NCI-H226 (cell line): ENCODE measurements around the gene LCN10.

Experiments used
- DNase-seq: peaks from one replicate; pipeline ENCODE4 v3.0.0-alpha.2; 2015

Gene LCN10

DNA sequence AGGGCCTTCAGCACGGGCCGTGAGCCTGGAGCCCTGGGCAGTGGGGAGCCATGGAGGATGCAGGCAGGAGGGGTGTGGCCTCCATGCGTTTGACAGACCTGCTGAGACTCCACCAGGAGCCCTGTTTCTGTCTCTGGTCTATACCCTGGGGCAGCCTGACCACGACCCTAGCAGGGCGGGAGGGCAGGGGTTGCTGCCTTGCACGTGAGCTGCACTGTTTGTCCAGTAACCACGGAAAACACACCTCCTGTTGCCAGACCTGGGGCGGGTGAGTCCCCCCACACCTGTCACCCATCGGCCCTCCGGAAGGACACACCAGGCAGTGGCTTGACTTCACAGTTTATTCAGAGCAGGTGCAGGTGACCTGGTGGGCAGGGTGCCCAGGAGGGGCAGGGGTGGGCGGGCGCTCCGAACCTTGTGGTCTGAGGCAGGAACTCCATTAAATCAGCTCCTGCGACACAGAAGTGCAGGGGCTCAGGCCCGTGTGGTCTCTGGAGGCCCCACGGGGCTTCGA lies 11.4 kb upstream of the LCN10 start:
- no peak for DNase-seq

DNA sequence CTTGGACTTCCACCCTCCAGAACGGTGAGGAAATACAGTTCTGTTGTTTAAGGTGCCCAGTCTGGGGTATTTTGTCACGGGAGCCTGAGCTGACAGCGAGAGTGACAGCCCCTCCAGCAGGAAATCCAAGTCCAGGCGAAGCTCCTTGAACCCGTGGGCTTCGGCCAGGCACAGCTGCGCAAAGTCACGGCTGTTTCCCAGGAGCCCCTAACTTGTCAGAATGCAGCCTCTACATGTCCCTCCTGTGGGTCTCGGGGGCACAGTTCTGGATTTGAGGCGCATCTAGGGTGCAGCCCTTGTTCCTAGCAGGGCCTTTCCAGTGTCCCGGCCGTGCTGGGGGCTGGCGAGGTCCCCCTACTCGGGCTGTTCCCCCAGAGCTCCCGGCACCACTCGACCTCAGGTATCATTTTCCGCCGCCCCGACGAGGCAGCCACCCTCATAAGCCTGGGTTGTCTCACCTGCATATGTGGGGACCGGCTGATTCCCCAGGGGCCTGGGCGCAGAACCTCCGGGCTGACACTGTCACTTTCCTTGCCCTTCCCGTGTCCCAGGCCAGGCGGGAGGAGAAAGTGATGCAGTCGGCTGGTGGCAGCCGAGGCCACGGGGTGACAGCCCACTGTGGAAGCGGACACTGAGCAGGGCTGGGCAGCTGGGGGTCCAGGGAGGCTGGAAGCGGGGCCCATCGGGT lies 10.8 kb upstream of the LCN10 start:
- no peak for DNase-seq

DNA sequence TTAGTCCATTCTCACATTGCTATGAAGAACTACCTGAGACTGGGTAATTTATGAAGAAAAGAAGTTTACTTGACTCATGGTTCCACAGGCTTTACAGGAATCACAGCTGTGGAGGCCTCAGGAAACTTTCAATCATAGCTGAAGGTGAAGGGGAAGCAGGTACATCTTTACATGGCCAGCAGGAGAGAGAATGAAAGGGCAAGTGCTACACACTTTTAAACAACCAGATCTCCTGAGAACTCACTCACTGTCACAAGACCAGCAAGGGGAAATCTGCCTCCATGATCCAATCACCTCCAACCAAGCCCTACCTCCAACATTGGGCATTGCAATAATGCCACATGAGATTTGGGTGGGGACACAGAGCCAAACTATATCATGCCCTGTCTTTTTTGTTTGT lies 9.1 kb upstream of the LCN10 start:
- DNase-seq, result no peak

DNA sequence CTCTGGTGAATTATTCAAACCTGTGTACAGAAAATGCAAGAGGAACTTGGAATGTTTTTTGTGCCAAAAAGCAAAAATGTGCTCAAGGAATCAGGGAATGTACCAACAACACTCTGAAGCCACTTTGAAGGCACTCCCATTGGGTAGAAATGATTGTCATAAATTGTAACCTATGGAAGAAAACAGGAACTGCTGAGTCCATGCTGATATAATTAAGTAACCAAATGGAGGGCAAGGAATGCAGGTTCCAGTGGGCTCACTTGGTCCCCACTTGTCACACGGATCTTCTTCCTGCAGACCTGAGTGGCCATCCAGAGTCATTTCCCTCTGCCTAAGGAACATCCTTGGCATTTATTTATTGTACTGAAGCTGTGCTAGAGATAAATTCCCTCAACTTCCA lies 8.5 kb upstream of the LCN10 start:
- DNase-seq, result no peak

DNA sequence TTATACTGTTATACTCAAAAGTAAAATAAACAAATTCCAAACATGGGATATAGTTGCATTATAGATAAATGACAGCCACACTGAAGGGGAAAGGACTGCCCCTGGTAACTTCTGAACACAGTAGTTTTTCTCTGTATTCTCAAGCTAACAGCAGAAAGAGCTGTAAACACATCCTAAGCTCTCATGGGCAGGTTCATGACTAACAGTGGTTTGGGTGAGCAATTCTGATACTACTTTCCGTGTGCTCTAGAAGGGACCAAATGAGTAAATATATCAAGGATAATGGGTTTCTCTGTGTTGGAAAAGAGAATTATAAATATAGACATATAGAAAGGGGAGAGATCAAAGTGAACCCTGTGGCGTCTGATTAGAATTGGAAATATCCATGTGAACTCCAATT lies 7.8 kb upstream of the LCN10 start:
- no peak for DNase-seq

DNA sequence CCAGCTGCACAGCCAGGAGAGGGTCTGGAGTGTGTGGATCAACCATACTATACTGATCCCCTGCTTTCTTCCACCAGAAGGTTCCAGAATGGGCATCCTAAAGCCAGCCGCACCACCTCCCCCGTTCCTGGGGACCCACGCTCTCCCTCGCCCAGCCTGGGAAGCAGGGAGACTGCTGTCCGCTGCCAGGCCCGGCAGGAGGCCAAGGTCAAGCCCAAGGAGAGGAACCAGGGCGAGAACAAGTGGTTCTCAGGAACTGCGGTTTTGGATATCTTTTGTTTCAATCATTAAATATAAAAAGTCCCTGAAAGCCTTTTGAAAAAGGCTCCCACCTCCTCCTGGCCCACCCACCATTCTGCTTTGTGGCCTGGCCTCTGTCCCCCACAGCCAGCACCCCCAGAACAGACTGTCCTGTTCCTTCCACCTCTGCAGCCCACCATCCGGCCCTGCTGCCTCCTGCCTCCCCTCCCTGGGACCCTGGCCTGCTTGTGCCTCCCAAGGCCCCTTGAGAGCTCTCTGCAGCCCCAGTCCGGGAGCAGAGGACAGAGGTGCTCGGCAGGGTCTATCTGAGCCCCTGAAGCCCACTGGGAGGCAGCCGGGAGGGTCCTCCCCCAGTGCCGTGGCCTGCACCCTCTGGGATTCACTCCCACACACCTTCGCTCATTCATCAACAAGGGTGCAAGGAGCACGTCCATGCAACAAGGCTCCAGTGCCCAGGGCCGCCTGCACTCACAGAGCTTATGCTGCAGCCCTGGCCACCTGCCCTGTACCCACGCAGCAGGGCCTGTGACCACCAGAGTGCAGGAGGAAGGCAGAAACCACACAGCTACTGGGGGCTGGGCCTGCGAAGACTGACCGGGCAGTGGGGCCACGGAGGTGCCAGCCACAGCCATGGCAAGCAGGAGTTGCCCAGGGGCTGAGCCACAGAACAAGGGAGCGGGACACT lies 6.2 kb upstream of the LCN10 start:
- no peak for DNase-seq

DNA sequence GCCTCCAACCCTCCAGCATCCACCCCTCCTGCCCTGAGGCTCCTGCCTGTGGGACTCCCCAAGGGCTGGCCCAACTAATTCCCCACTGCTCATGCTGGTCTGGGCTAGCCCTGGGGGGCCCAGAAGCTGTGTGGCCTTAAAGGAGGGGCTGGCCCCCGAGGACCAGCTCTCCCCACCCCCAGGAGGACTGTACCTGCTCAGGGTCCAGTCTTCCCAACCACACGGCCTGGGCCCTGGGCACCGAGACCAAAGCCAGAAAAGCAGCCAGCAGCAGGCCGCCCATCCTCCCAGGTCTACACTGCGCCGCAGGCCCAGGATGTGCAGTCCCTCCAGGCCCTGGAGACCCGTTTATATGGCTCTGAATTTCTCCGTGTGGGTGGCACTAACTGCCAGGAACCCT lies 5.5 kb upstream of the LCN10 start, which contains the start of gene LCN6:
Gene LCN6 (minus strand): TSS at position 325 of the 400 bp plus-strand sequence. CDS start 42 bp downstream, at position 283.
- no peak for DNase-seq

DNA sequence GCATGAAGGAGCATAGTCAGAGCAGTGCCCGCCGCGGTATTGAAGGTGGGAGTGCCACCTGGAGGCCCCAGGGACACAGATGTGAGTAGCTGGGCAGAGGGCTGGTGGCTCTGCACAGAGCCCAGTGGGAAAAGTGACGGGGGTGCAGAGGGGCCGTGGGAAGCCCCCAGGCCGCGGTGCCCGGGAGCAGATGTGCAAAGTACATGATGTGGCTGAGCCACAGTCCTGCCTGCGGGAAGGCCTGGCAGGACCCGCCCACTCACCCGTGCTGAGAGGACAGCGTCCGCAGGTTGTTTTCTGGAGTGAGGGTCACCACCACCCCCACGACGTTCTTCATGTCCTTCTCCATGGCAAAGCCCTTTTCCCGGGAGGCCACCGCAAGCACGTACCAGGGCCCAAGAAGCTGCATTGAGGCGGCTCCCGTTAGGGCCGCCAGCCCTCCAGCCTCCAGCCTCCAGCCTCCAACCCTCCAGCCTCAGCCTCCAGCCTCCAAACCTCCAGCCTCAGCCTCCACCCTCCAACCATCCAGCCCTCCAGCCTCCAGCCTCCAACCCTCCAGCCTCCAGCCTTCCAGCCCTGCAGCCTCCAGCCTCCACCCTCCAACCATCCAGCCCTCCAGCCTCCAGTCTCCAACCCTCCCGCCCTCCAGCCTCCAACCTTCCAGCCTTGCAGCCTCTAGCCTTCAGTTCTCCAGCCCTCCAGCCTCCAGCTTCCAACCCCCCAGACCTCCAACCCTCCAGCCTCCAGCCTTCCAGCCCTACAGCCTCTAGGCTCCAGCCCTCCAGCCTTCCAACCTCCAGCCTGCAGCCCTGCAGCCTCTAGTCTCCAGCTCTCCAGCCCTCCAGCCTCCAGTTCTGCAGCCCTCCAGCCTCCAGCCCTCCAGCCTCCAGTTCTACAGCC lies 4.7 kb upstream of the LCN10 start:
- no peak for DNase-seq

DNA sequence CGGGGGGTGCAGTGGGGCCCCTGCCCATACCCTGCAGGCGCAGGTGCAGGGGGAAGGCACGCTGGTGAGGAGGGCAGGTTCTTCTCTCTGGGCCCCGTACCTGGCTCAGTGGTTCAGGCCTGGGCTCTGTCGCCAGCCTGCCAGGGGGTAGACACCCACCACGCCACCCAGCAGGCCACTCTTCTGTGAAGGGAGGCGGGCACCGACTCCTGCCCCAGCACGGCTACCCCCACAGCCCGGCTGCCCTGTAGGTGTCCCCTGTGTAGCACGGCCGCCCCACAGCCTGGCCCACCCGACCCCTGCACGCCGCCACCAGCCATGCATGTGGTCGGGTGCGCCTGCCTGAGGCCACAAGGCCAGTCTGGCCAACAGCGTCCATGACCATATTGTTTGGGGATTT lies 3.9 kb upstream of the LCN10 start:
- no peak for DNase-seq

DNA sequence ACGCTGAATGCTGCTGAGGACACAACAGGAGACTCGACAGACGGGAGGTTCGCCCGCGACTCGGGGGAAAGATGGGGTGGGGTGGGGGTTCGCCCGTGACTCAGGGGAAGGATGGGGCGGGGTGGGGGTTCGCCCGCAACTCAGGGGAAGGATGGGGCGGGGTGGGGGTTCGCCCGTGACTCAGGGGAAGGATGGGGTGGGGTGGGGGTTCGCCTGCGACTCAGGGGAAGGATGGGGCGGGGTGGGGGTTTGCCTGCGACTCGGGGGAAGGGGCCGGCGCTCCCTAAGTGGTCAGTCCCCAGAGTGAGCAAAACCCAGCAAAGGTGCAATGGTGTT lies 3.4 kb upstream of the LCN10 start:
- DNase-seq, result no peak

DNA sequence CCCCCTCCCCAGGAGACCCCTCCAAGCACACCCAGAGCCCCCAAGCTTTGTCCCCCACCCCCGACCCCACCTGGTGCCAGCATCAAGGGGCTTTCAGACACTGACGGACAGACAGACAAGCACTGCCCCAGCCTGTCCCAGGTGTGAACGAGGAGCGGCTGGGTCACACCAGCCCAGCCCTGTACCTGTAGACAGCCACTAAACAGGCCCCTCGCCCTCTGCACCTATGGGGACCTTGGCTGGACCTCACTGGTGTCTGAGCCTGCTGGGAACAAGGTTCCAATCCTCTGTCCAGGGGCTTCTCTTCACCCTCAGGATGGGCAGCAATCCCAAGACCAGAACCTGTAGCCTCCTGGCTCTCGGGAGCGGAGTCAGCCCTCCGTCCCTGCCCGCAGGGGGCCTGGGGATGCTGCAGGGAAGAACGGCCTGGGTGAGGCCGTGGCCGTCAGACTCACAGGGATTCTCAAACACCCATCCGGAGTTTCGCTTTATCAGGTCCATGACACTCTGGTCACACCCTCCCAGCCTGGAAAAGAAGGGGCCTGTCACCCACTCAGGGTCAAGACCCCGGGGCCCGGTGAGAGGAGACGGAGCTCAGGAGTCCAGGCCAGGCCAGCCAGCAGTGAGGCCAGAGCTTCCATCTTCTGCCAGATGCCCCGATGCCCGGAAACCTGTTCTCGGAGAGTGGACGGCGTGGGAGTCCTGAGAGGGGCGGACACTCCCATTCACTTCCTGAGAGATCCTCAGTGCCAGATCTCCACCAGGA lies 2.8 kb upstream of the LCN10 start:
- DNase-seq, result no peak

DNA sequence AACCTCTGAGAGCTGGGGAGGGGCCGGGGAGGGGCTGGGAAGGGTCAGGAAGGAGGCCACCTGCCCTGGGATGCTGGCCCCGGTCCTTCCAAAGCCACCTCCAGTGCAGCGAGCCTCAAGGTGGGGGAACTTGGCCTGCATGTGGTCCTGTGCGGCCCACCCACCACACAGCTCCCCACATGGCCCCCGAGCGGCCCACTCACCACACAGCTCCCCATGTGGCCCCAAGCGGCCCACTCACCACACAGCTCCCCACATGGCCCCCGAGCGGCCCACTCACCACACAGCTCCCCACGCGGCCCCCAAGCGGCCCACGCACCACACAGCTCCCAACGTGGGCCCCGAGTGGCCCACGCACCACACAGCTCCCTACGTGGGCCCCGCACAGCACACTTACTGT lies 2.0 kb upstream of the LCN10 start:
- DNase-seq, result no peak

DNA sequence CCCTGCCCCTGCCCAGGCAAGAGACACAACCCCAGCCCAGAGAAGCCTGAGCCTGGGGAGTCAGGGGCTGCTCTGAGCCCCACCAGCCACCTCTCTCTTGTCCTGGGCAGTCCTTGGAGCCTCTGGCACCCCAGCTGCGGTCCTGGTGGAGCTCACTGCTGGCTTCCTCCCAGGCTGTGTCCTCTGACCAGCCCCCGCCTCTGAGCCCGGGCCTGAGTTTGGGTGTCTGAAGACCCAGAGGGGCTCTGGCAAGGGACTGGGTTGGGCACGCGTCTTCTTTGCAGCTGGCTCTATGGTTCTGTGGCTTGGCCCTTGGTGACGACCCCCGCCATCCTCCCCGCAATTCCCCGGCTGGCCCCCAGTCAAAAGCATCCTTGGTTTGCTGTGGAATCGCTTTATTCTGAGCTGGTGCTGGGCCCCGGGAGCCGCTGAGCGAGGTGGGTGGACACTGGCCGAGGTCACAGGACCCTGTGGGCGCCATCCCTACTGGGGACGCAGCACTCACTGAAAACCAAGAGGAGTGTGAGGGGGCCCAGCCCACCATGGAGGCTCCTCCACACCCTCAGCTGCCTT lies 985 bp upstream of the LCN10 start:
- no peak for DNase-seq

DNA sequence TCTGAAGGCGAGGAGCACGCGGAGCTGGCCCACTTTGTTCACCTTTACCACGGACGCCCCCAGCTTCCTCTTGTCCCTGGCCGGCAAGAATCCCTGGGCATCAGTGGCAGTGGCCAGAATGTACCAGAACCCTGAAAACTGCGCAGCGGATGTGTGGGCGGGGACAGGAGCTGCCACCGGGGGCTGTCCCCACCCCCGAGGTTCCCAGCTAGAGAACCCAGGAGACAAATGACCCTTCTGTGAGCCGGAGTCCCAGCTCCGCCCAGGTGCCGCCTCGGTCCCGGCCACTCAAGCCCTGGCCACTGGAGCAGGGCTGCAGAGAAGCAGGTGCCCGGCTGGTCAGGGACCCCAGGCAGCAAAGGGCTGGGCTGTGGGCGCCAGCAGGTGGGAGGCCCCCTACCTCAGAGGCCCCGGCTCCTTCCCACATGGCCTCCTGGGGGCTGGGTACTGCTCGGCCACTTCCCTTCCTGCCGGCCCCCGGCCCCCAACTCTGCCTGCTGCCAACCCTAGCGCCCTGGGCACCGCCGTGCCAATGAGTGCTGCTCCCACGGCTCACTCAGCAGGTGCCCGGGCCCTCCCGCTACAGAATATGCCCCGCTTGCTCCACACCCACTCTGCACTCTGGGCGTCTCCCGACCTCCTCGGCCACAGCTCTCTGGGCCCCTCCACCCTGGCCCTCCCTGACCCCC lies 713 bp downstream of the LCN10 start:
- DNase-seq, result no peak

DNA sequence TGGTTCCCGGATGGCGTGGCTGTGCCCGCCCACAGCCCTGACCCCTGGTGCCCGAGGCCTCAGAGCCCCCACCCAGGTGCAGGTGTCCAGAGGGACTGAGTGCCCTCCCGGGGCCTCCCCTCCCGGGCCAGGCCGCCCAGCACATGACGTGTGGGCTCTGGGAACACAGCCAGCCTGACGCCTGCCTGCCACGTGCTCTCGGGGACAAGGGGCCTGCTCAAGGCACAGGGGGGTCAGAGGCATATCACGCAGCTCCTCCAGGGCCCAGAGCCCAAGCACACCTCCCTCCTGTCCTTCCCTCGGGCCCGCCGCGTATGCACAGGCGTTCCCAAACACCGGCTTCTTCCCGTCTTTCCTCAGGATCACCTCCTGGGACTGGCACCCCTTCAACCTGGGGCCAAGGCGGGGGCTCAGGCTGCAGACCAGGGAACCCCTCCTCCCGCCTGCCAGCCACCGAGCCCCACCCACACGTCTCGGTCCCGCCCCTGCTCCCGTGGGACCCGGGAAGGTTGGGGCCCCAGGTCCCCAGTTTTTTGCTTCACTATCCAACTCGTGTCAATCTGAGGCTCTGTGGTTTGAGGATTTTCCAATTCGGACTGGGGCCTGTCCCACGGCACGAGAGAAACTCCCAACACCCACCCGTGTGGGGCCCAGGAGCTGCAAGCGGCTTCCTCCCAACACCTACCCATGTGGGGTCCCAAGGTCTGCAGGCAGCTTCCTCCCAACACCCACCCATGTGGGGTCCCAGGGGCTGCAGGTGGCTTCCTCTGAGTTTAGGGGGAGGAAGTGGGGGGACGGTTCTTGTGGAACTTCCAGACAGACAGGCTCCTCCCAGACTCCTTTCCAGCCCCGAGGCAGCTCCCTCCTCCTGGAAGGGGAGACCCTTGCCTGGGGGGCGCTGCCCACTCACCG lies 1.5 kb downstream of the LCN10 start:
- DNase-seq, result no peak

DNA sequence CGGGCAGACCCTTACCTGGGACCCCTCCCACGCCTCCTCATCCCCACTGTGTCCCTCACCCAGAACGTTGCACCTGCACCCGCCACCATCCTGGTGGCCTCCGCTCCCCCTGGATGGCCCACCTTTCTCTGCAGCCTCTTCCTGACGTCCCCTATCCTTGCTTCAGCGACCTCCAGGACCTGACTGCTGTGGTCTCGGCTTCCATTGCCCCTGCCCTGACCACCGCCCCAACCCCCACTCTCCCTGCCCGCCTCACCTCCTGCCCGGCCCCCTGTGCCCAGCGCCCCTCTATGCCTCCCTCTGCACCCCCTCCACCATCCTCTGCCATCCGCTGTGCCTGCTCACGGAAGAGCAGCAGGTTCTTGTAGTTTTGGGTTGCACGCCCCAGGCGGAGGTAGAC lies 2.2 kb downstream of the LCN10 start:
- DNase-seq, result no peak

DNA sequence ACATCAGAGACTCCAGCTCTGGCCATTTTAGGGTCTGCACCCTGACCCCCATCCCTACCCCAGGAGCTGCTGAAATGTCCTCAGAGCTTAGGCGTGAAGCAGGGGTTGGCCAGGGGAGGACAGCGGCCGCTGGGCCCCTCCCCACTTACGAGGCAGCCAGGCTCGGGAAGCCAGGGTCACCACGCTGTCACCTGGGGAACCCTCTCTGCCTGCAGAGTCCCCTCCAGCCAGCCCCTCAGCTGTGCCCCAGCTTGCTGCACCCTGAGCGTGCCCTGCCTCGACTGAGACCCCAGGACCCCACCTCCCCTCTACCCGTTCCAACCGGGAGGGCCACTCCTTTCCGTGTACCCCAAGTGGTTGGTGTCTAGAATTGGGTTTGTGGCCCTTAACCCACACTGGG lies 2.7 kb downstream of the LCN10 start:
- no peak for DNase-seq

DNA sequence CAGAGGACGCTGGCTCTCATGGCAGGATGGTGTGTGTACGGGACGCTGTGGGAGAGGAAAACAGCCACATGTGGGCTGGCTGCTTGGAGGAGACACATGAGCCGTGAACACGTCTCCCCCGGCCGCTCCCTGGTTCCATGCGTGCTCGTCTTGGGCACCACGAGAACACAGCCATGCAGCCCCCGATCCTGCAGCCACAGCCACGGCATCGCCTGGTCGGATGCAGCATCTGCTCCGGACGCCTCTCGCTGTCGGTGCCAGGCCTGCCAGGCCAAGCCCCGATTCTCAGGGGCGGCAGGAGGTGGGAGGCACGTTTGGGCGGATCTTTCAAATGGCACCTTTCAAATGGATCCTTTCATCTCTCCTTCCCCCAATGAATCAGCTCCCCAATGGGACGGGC lies 3.2 kb downstream of the LCN10 start:
- DNase-seq, result no peak

DNA sequence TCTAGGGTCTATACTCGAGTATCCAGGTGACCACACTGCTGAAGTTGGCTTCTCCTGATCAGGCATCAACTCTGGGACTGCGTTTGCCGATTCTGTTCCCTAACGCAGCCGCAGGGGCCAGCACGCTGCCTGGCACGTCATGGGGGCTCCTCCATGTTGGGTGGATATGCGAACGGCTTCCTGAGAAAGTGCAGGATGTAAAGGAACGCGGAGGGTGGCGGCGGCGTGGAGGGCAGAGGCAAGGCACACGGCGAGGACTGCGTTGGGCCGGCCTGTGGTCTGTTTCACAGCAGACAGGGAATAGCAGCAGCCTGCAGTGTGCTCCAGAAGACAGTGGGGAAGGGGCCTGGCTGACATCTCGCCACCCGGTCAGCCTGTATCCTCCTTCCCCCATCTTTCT lies 3.8 kb downstream of the LCN10 start:
- DNase-seq, result no peak

DNA sequence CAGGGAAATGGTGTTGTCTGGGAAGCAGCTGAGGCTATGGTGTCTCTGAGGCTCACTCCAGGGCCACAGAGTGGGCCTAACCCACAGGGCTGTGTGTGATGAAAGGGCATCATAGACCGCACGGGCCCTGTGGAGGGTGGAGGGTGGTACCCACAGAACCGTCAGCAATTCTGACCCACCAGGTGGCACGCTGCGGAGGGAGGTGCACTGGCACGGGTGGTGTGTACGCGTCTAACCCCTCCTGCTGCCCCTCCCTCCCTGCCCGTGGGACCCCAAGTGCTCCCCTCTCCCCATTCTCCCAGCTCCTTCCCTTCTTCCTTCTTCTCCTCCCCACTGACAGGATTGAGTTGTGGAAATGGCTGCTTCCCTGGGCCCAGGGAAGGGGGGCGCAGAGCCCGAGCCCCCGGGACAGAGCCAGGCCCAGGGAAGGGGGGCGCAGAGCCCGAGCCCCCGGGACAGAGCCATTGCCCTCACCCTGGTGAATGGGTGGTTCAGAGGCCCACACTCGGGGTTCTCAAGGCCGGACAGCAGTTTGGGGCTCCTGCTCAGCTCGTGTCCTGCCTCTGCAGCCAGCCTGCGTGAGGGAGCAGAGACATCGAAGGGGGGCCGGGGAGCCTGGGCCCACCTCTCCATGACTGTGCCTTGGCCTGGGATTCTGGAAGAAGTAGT lies 6.8 kb downstream of the LCN10 start:
- DNase-seq, result no peak
